Measurements from ENCODE around the gene NCOA7. TPM values are rescaled to one million over a fixed set of nuclear protein-coding genes. Genes with fewer than 3 reads are reported as not detected.

NCOA7 gene
- total RNA-seq, 1 donor from 2014 or later, result 27.3 TPM

DNA sequence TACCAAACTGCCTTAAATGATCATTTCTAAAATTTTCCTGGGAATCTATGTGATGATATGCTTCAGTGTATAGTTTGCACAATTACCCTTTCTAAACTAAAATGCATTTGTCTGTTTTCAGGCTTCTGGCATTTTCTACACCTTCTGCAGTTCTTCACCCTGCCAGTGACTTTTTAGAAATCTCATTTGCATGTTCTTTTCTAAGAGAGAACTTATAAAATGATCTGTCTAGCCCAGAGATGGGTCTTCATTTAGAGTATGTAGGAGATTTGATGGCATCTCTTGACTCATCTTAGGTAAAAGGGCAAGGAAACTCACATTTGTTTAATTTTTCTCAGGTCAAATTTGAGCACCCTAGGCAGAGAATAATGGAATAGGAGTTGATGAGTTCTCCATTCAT is 17.8 kb downstream of the NCOA7 start:
- DNase-seq (ENCODE audit: low spot score in 2 of 2) (no peak), FAIRE-seq (no peak)

DNA sequence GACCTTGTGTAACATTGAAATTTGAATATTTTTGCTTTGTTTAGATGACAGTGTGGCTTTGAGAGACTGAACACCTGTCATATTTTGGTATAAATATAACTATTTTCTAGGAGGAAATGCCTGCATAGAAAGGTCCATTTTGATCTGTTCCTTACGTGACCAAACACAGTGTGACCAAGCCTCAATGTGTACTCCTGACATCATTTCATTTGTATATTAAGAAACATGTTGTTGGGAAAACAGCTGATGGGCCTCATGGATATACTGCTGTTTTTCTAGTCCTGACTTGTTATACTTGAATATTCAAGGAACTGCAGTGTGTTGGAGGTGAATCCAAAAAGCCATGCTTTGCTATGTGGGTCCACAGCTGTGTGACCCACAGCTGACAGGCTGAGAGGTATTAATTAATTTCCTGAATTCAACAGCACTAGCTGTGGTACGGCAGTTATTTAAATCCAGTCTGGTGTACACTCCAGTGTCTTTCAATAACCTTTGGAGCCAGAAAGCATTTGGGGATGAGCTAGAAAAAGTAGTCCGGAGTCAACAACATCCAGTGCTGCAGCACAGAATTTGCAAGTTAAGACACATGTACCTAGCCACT is 18.9 kb downstream of the NCOA7 start:
- FAIRE-seq (no peak), DNase-seq (ENCODE audit: low spot score in 2 of 2) (no peak)

DNA sequence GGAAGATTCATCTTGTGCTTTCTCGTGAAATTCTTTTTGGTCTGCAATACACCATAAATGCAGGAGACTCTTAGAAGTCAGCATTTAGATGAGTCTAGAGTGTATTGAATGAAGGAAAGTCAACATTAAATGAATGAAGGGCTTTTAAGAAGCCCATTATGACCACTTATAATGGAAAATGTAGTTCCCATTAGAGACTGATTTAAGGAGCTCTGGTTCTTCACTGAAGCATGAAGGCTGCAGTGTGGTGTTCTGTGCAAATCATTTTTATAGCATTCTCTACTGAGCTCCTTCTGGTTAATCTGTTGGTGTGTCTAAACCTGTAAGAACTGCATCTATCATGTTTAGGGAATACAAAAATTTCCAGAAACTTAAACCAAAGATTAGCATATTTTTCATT is 19.7 kb downstream of the NCOA7 start:
- FAIRE-seq, result no peak
- DNase-seq (ENCODE audit: low spot score in 2 of 2), result no peak

- FAIRE-seq (no peak), DNase-seq (ENCODE audit: low spot score in 2 of 2) (no peak)
Observed at GRCh38 chr6:125811259-125811658, 20.5 kb downstream of the NCOA7 start.

GRCh38 chr6:125812394-125813292 is 21.9 kb downstream of the NCOA7 start:
- DNase-seq (ENCODE audit: low spot score in 2 of 2), result no peak
- no peak for FAIRE-seq

DNA sequence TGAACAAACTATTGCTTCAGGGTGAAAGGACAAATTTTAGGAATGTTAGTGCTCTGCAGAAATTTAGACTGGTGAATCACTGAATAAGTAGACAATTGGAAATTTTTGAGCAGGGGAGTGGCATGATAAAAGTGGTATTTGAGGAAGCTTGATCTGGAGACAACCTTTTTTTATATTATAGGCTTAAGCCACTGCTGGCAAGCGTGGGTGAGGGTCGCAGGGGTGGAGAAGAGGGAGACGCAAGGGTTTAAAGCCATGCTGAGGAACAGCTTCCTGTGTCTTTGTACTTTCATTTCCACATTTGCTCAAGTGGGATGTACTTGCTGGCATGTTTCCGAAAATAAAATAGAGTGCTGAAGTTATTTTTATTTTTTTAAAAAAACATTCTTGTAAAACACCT is 23.7 kb downstream of the NCOA7 start:
- FAIRE-seq (no peak), DNase-seq (ENCODE audit: low spot score in 2 of 2) (no peak)

- no peak for DNase-seq (ENCODE audit: low spot score in 2 of 2)
- FAIRE-seq, result no peak
Observed at GRCh38 chr6:125815080-125815910, 24.5 kb downstream of the NCOA7 start.

GRCh38 chr6:125816828-125817280 is 26.1 kb downstream of the NCOA7 start:
- DNase-seq (ENCODE audit: low spot score in 2 of 2) (no peak), FAIRE-seq (no peak)

DNA sequence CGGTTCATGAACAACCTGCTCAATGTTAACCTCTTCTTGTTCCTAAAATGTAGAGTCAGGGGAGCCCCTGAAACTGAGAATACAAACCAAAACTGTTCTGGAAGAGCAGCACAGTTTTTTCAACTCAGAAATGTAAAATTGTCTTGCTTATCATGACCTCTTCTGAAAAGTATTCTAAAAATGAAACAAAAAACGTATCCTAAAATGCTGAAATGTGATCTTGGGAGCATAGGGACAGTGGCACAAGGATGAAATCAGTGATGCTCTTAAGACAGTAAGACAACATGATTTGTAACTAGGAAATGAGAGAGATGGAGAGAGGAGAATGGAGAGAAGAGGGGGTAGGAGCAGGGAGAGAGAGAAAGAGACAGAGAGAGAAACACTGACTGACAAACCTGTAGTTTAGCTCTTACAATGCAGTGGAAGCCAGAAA is 27.5 kb downstream of the NCOA7 start:
- FAIRE-seq, result no peak
- no peak for DNase-seq (ENCODE audit: low spot score in 2 of 2)

DNA sequence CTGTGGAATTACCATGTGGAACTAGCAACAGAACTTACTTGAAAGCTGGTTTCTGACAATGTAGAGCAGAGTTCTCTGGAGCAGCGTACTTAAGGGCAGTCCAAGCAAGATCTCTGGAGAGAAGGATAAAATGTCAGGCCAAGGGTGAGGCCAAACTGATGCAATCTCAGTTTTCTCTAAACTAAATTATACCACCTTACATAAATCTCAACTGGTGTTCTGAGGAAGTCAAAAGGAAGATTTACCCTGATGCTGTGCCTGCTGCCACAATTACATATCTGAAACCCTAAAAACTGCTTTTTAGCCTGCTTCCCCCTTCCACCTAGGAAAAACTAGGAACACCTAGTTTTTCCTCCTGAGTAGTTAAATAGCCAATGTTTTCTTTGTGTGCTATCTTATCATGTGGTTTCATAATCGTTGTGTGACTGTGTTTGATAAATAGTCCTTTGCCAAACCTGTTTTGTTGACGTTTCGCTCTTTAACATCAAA is 28.1 kb downstream of the NCOA7 start:
- no peak for FAIRE-seq
- DNase-seq (ENCODE audit: low spot score in 2 of 2), result no peak

DNA sequence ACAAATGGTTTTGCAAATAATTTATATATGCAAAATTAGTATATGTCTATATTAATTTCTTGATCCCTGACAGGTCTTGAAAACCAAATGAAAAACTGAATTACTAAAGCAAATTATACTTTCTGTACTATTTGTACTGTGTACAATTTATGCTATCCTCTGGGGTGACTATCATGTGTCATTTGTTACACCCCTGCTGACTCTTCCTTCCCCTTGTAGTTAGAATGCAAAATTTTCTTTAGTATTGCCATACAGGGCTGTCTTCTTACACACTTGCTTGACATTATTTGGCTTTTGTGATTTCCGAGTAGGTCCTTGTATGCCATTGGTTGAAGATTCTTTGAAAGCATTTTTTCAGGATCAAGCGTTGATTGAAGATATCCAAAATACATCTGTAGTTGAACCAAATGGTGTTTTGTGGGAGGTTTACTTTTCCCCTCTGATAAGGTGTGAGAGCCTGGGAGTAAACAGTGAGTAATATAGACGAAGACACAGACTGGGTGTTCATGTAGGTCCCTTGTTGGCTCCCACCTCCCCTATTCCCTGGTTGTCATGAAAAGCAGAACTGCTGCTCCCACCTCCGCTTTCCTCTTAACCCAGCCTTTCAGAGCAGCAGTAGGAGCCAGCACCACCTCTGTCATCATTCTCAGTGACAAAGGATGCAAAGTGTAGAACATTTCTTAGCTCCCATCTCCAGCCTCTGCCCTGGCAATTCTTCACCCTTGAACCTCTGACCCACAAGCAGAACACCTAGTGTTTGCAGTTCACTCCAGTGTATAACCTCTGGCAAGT is 29.0 kb downstream of the NCOA7 start:
- DNase-seq (ENCODE audit: low spot score in 2 of 2) (no peak), FAIRE-seq (no peak)

GRCh38 chr6:125821825-125822281 is 31.1 kb downstream of the NCOA7 start:
- no peak for DNase-seq (ENCODE audit: low spot score in 2 of 2)
- FAIRE-seq, result no peak

- no peak for DNase-seq (ENCODE audit: low spot score in 2 of 2)
- FAIRE-seq, result peak; percentile 49
Observed at GRCh38 chr6:125823180-125823579, 32.4 kb downstream of the NCOA7 start.

- DNase-seq (ENCODE audit: low spot score in 2 of 2) (no peak), FAIRE-seq (no peak)
Observed at GRCh38 chr6:125824946-125825771, 34.4 kb downstream of the NCOA7 start.

DNA sequence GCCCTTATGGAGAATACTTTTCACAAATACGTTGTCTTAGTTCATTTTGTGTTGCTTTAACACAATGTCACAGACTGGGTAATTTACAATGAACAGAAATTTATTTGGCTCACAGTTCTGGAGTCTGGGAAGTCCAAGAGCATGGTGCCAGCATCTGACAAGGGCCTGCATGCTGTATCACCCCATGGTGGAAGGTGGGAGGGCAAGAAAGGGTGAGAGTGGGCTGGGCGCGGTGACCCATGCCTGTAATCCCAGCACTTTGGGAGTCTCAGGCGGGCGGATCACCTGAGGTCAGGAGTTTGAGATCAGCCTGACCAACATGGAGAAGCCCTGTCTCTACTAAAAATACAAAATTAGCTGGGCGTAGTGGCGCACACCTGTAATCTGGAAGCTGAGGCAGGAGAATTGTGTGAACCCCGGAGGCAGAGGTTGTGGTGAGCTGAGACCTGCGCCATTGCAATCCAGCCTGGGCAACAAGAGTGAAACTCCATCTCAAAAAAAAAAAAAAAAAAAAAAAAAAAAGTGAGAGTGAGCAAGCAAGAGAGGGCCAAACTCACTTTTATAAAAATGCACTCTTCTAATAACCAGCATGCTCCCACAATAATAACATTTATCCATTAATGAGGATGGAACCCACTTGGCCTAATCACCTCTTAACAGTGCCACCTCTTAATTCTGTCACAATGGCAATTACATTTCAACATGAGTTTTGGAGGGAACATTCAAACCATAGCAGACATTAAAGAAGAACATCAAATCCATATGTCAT is 36.1 kb downstream of the NCOA7 start:
- DNase-seq (ENCODE audit: low spot score in 2 of 2) (no peak), FAIRE-seq (no peak)

DNA sequence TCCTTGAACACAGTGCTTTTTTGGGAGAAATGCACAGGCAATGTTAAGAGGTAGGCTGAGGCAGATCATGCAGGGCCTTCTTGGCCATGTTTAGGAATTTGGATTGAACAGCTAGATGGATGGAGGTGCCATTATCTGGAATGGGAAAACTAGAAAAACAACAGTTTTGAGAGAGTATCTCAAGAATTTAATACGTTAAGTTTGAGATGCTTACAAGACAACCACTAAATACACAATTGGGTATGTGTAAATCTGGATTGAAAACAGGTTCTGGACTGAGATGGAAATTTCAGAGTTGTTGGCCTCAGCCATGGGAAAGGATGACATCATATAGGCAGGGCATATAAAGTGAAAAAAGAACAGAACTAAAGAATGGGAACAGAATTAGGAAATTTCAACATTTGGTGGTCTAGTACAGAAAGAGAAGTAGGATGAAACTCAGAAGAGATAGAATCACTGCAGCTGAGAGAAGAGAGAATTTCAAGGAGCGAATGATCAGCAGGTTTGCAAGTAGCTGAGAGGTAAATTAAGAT is 37.1 kb downstream of the NCOA7 start:
- FAIRE-seq, result no peak
- no peak for DNase-seq (ENCODE audit: low spot score in 2 of 2)

GRCh38 chr6:125828476-125829039 is 37.8 kb downstream of the NCOA7 start:
- DNase-seq (ENCODE audit: low spot score in 2 of 2), result no peak
- FAIRE-seq, result no peak

GRCh38 chr6:125829433-125829832 is 38.7 kb downstream of the NCOA7 start:
- no peak for FAIRE-seq
- DNase-seq (ENCODE audit: low spot score in 2 of 2), result no peak
